ENCODE measurements around the gene ZEB1. TPM values are rescaled to one million over a fixed set of nuclear protein-coding genes. Genes with fewer than 3 reads are reported as not detected.
A peak's percentile ranks its signal among the peaks of the same experiment; 100 is the strongest.

Gene ZEB1
- total and polyA plus RNA-seq, 7 donors = 5.5 to 255 (median 215) TPM

GRCh38 chr10:31383810-31384588, 65.0 kb downstream of the ZEB1 start:
- no peak for TF ChIP-seq POLR2A (IDR thresholded peaks at IDR 0.05)
- TF ChIP-seq POLR2AphosphoS5 (IDR thresholded peaks at IDR 0.05) = no peak
- no peak for TF ChIP-seq EP300 (IDR thresholded peaks at IDR 0.05)
- TF ChIP-seq CTCF (IDR thresholded peaks at IDR 0.05) = no peak
- Histone ChIP-seq H3K27ac (no peak overlapping the region), H3K4me3 (no peak overlapping the region), H3K4me1 (peaks cover 0 to 22% (median 1%) of the 10 kb centered on the region in 4 donors), H3K36me3 (peaks cover 0 to 20% (median 2%) of the 10 kb centered on the region in 4 donors), H3K27me3 (no peaks in the 10 kb centered on the region), H3K9me3 (no peaks in the 10 kb centered on the region)
- DNase-seq = no peak
- intact Hi-C loops (cut with DNase I) = no loop called here
- WGBS, 2 donors = 87 to 88% methylated on average over 8 of the region's 8 CpGs

GRCh38 chr10:31384589-31384949, 65.6 kb downstream of the ZEB1 start:
- 64 to 74% methylated on average over 2 of the region's 2 CpGs for WGBS, 2 donors
- no peaks in the 10 kb centered on the region for H3K9me3 ChIP-seq

GRCh38 chr10:31390804-31391203, 71.8 kb downstream of the ZEB1 start:
- no peaks in the 10 kb centered on the region for H3K9me3 ChIP-seq
- H3K36me3 ChIP-seq = peaks cover 0 to 20% (median 2%) of the 10 kb centered on the region in 4 donors
- no peak for TF ChIP-seq EP300 (IDR thresholded peaks at IDR 0.05)
- no peak for DNase-seq
- intact Hi-C loops (cut with DNase I) = no loop called here
- peaks cover 0 to 18% (median 11%) of the 10 kb centered on the region in 4 donors for H3K4me1 ChIP-seq
- no peak overlapping the region for H3K27ac ChIP-seq
- no peaks in the 10 kb centered on the region for H3K27me3 ChIP-seq
- 81 to 94% methylated on average over 3 of the region's 3 CpGs for WGBS, 2 donors
- no peak overlapping the region for H3K4me3 ChIP-seq

More at GRCh38 chr10:31384589-31384949, 65.6 kb downstream of the ZEB1 start:
- no peaks in the 10 kb centered on the region for H3K27me3 ChIP-seq
- intact Hi-C loops (cut with DNase I) = no loop called here
- no peak for TF ChIP-seq POLR2A (IDR thresholded peaks at IDR 0.05)
- no peak for TF ChIP-seq EP300 (IDR thresholded peaks at IDR 0.05)
- TF ChIP-seq CTCF (IDR thresholded peaks at IDR 0.05) = no peak
- TF ChIP-seq POLR2AphosphoS5 (IDR thresholded peaks at IDR 0.05) = no peak
- peaks cover 0 to 19% (median 1%) of the 10 kb centered on the region in 4 donors for H3K4me1 ChIP-seq
- H3K36me3 ChIP-seq = peaks cover 0 to 20% (median 2%) of the 10 kb centered on the region in 4 donors
- no peak overlapping the region for H3K27ac ChIP-seq
- no peak overlapping the region for H3K4me3 ChIP-seq
- no peak for DNase-seq

- no peak overlapping the region for H3K4me3 ChIP-seq
- no peaks in the 10 kb centered on the region for H3K9me3 ChIP-seq
- no peaks in the 10 kb centered on the region for H3K27me3 ChIP-seq
- intact Hi-C loops (cut with DNase I) = no loop called here
- H3K36me3 ChIP-seq = peaks cover 0 to under 1% (median 0%) of the 10 kb centered on the region in 4 donors
- no peak for DNase-seq
- WGBS, 2 donors = 12 to 49% methylated on average over 1 of the region's 1 CpG
- no peak overlapping the region for H3K27ac ChIP-seq
- peaks cover 0 to 35% (median 21%) of the 10 kb centered on the region in 4 donors for H3K4me1 ChIP-seq
- TF ChIP-seq EP300 (IDR thresholded peaks at IDR 0.05) = no peak
These were observed 74.8 kb downstream of the ZEB1 start for GRCh38 chr10:31393844-31394243.

- no peak for TF ChIP-seq POLR2A (IDR thresholded peaks at IDR 0.05)
- no peak for TF ChIP-seq POLR2AphosphoS5 (IDR thresholded peaks at IDR 0.05)
- no peak for TF ChIP-seq CTCF (IDR thresholded peaks at IDR 0.05)
- TF ChIP-seq EP300 (IDR thresholded peaks at IDR 0.05) = no peak
- DNase-seq = no peak
- intact Hi-C loops (cut with DNase I) = no loop called here
- no peak overlapping the region for H3K4me3 ChIP-seq
- no peaks in the 10 kb centered on the region for H3K9me3 ChIP-seq
- 68 to 70% methylated on average over 3 of the region's 3 CpGs for whole genome bisulfite sequencing, 2 donors
- peaks cover 0 to 46% (median 28%) of the 10 kb centered on the region in 4 donors for H3K4me1 ChIP-seq
- peak overlapping the region in 2 of 4 donors; percentile 37 to 66 for H3K27ac ChIP-seq
- no peaks in the 10 kb centered on the region for H3K36me3 ChIP-seq
- H3K27me3 ChIP-seq = no peaks in the 10 kb centered on the region
These were observed 76.7 kb downstream of the ZEB1 start for GRCh38 chr10:31395695-31396094.

All from sigmoid colon (tissue), 7 donors.